ENCODE measurements around the gene IPO9. TPM values are rescaled to one million over a fixed set of nuclear protein-coding genes. Genes with fewer than 3 reads are reported as not detected.
"Not testable (repeated sequence)": the region's sequence is repeated elsewhere in the genome, so short reads cannot be mapped to it uniquely, and the experiment has no call there.

Gene IPO9
- total and polyA plus RNA-seq, 2 experiments from 2014 or later: 29.4 to 45.2 TPM

DNA sequence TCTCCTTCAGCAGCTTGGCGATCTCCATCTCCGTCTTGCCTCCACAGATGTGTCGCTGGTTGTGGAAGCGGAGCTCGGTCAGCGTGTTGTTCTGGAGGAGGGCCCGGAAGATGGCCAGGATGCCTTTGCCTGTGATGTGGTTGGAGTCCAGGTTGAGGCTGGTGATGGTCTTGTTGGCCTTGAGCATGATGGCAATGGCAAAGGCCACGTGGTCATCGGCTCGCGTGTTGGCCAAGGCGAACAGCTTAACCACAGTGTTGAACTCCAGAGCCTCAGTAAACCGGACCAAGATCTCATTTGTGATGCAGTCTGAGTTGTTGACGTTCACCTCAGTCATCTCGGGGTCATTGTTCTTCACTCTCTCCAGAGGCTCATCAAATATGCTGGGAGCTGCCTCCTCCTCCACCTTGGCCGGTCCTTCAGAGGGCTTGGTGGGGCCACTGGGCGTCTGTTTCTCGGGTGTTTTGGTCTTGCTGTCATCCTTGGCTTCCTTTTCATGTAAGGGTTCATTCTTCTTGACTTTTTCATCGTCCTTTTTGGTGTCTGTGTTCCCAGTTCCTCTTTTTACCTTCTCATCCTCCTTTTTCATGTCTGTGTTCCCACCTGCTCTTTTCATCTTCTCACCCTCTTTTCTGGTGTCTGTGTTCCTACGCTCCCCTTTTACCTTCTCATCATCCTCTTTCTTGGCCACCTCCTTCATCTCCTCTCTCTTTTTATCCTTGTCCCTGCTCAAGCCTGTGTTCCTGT, 70.9 kb downstream of the IPO9 start:
- Histone ChIP-seq H2AFZ (no peak overlapping the region), H3K27ac (no peak overlapping the region), H3K9me3 (ENCODE audit: low read depth) (no peaks in the 10 kb centered on the region), H3K4me3 (no peak overlapping the region), H3K79me2 (no peaks in the 10 kb centered on the region), H3K4me2 (no peak overlapping the region), H3K36me3 (replicated peaks; ENCODE audit: insufficient read depth, low read depth) (no peaks in the 10 kb centered on the region), H3K9me2 (replicated peaks; ENCODE audit: insufficient read depth) (no peaks in the 10 kb centered on the region), H4K20me1 (ENCODE audit: insufficient read depth, poor library complexity, severe bottlenecking) (no peaks in the 10 kb centered on the region), H3K27me3 (no peaks in the 10 kb centered on the region), H3K4me1 (ENCODE audit: insufficient read depth) (peaks cover 12% of the 10 kb centered on the region)
- TF ChIP-seq, protein P1, sequence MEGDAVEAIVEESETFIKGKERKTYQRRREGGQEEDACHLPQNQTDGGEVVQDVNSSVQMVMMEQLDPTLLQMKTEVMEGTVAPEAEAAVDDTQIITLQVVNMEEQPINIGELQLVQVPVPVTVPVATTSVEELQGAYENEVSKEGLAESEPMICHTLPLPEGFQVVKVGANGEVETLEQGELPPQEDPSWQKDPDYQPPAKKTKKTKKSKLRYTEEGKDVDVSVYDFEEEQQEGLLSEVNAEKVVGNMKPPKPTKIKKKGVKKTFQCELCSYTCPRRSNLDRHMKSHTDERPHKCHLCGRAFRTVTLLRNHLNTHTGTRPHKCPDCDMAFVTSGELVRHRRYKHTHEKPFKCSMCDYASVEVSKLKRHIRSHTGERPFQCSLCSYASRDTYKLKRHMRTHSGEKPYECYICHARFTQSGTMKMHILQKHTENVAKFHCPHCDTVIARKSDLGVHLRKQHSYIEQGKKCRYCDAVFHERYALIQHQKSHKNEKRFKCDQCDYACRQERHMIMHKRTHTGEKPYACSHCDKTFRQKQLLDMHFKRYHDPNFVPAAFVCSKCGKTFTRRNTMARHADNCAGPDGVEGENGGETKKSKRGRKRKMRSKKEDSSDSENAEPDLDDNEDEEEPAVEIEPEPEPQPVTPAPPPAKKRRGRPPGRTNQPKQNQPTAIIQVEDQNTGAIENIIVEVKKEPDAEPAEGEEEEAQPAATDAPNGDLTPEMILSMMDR (IDR thresholded peaks at IDR 0.05; ENCODE audit: poor library complexity): no peak
- TF ChIP-seq EZH2 (IDR thresholded peaks at IDR 0.05; ENCODE audit: borderline replicate concordance): no peak
- TF ChIP-seq EZH2phosphoT487 (IDR thresholded peaks at IDR 0.05; ENCODE audit: low read depth, severe bottlenecking, unreplicated experiment): no peak
- WGBS (ENCODE audit: low lambda C conversion rate, missing lambda C conversion rate): 94% methylated on average over 20 of the region's 20 CpGs
- DNase-seq (ENCODE audit: low spot score): no peak

DNA sequence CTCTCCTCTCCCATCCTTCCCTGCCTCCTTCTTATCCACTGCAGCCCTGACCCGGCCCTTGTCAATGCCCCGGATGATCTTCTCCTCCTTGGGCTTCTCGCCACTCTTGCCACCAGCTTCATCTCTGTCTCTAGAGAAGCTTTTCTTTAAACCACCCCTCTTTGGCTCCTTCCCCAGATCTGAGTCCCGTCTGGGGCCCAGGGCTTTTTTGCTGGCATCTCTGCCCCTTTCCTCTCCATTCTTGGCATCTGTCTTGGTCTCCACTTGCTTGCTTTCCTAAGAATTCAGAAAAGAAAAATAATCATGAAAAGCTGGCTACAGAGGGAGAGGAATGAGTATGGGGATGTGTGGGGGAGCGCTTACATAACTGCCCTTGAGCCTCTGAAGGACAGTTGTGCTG, 71.5 kb downstream of the IPO9 start:
- no peak for DNase-seq (ENCODE audit: low spot score)
- H3K79me2 ChIP-seq: no peaks in the 10 kb centered on the region
- H3K4me3 ChIP-seq: no peak overlapping the region
- no peak overlapping the region for H3K27ac ChIP-seq
- no peak overlapping the region for H2AFZ ChIP-seq
- 88% methylated on average over 5 of the region's 5 CpGs for WGBS (ENCODE audit: low lambda C conversion rate, missing lambda C conversion rate)
- no peak overlapping the region for H3K4me2 ChIP-seq
- no peaks in the 10 kb centered on the region for H4K20me1 ChIP-seq (ENCODE audit: insufficient read depth, poor library complexity, severe bottlenecking)
- no peaks in the 10 kb centered on the region for H3K9me3 ChIP-seq (ENCODE audit: low read depth)
- no peaks in the 10 kb centered on the region for H3K9me2 ChIP-seq (replicated peaks; ENCODE audit: insufficient read depth)
- peaks cover 18% of the 10 kb centered on the region for H3K4me1 ChIP-seq (ENCODE audit: insufficient read depth)
- H3K36me3 ChIP-seq (replicated peaks; ENCODE audit: insufficient read depth, low read depth): no peaks in the 10 kb centered on the region
- TF ChIP-seq EZH2 (IDR thresholded peaks at IDR 0.05; ENCODE audit: borderline replicate concordance): no peak
- TF ChIP-seq, protein P1 (IDR thresholded peaks at IDR 0.05; ENCODE audit: poor library complexity): no peak
- no peak for TF ChIP-seq EZH2phosphoT487 (IDR thresholded peaks at IDR 0.05; ENCODE audit: low read depth, severe bottlenecking, unreplicated experiment)
- no peaks in the 10 kb centered on the region for H3K27me3 ChIP-seq

DNA sequence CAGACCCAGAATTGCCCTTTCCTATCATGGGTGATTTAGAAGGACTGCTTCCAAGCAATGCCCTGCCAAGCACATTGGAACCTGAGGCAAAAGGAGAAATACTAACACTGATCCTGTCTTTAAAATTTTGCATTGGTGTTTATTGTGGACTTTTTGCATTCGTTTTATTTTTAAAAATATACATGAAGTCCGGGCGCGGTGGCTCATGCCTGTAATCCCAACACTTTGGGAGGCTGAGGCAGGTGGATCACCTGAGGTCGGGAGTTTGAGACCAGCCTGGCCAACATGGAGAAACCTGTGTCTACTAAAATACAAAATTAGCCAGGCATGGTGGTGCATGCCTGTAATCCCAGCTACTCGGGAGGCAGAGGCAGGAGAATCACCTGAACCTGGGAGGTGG, 72.1 kb downstream of the IPO9 start:
- not testable (repeated sequence) for H3K27me3 ChIP-seq; H3K36me3 ChIP-seq (replicated peaks; ENCODE audit: insufficient read depth, low read depth); H3K9me2 ChIP-seq (replicated peaks; ENCODE audit: insufficient read depth); H3K79me2 ChIP-seq; H3K4me3 ChIP-seq; DNase-seq (ENCODE audit: low spot score); H3K4me2 ChIP-seq; H3K27ac ChIP-seq; H2AFZ ChIP-seq; H3K9me3 ChIP-seq (ENCODE audit: low read depth); H4K20me1 ChIP-seq (ENCODE audit: insufficient read depth, poor library complexity, severe bottlenecking)
- WGBS (ENCODE audit: low lambda C conversion rate, missing lambda C conversion rate): 93% methylated on average over 6 of the region's 6 CpGs
- H3K4me1 ChIP-seq (ENCODE audit: insufficient read depth): peaks cover 19% of the 10 kb centered on the region

DNA sequence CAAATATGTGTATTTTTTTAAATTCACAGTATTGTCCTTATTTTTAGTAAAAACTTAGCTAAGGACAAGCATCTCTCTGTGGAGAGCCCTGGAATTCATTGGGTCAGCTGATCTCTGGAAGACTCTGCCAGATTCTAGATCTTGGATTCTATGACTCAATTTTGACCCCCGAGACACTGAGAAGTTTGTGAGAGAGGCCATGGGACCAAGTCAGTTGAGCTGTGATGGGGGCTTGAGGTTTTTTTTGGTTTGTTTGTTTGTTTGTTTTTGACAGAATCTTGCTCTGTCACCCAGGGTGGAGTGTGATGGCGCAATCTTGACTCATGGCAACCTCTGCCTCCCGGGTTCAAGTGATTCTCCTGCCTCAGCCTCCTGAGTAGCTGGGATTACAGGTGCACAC, 73.2 kb downstream of the IPO9 start:
- no peaks in the 10 kb centered on the region for H3K9me3 ChIP-seq (ENCODE audit: low read depth)
- TF ChIP-seq, protein P1 (IDR thresholded peaks at IDR 0.05; ENCODE audit: poor library complexity): no peak
- TF ChIP-seq EZH2phosphoT487 (IDR thresholded peaks at IDR 0.05; ENCODE audit: low read depth, severe bottlenecking, unreplicated experiment) (no peak), EZH2 (IDR thresholded peaks at IDR 0.05; ENCODE audit: borderline replicate concordance) (no peak)
- H4K20me1 ChIP-seq (ENCODE audit: insufficient read depth, poor library complexity, severe bottlenecking): no peaks in the 10 kb centered on the region
- H3K9me2 ChIP-seq (replicated peaks; ENCODE audit: insufficient read depth): no peaks in the 10 kb centered on the region
- H3K79me2 ChIP-seq: no peaks in the 10 kb centered on the region
- no peak overlapping the region for H2AFZ ChIP-seq
- H3K27ac ChIP-seq: no peak overlapping the region
- 97% methylated on average over 3 of the region's 3 CpGs for WGBS (ENCODE audit: low lambda C conversion rate, missing lambda C conversion rate)
- H3K4me3 ChIP-seq: no peak overlapping the region
- no peaks in the 10 kb centered on the region for H3K27me3 ChIP-seq
- H3K4me2 ChIP-seq: no peak overlapping the region
- no peak for DNase-seq (ENCODE audit: low spot score)
- peaks cover 19% of the 10 kb centered on the region for H3K4me1 ChIP-seq (ENCODE audit: insufficient read depth)
- H3K36me3 ChIP-seq (replicated peaks; ENCODE audit: insufficient read depth, low read depth): no peaks in the 10 kb centered on the region

All from hepatocyte (in vitro differentiated cells).